Thoracic aorta (tissue), 2 donors: ENCODE results near the gene ARAP3. TPM values are rescaled to one million over a fixed set of nuclear protein-coding genes. Genes with fewer than 3 reads are reported as not detected.
A peak's percentile ranks its signal among the peaks of the same experiment; 100 is the strongest.

Experiments
- ATAC-seq: fragments of 150-250 bp; one replicate; pipeline ENCODE4 v1.8.0; 2017; ENCODE audit warnings: low read depth; ENCODE audit not compliant: insufficient number of reproducible peaks, low FRiP score
- DNase-seq: peaks from one replicate; pipeline ENCODE4 v3.0.0-alpha.2; 2020; ENCODE audit warnings: low spot score
- H3K27ac ChIP-seq, 2 donors: fragments of 200-600 bp; sonication (generic); 1 replicate in 1 of 2; 2 replicates in 1 of 2; pipeline ENCODE4 v1.5.1; 2016; ENCODE audit warnings: mild to moderate bottlenecking in 2 of 2, moderate library complexity in 2 of 2
- H3K27me3 ChIP-seq: fragments of 200-600 bp; sonication (generic); replicated peaks from 2 replicates; pipeline ENCODE4 v1.6.0; 2016; ENCODE audit warnings: mild to moderate bottlenecking; ENCODE audit not compliant: insufficient read depth
- H3K36me3 ChIP-seq: fragments of 200-600 bp; sonication (generic); one replicate; pipeline ENCODE4 v1.5.1; 2016
- H3K4me1 ChIP-seq, 2 donors: fragments of 200-600 bp; sonication (generic); 1 replicate in 1 of 2; 2 replicates in 1 of 2; pipeline versions ENCODE4 v1.5.1 to v1.6.0; 2016; ENCODE audit warnings: low read depth in 2 of 2, mild to moderate bottlenecking in 1 of 2; ENCODE audit not compliant: control insufficient read depth in 1 of 2
- H3K4me3 ChIP-seq: fragments of 200-600 bp; sonication (generic); 2 replicates; pipeline ENCODE4 v1.5.1; 2016; ENCODE audit warnings: mild to moderate bottlenecking
- H3K9me3 ChIP-seq: fragments of 200-600 bp; sonication (generic); 2 replicates; pipeline ENCODE4 v1.5.1; 2016
- CTCF ChIP-seq: fragments of 200-600 bp; sonication (generic); IDR thresholded peaks from one replicate; pipeline ENCODE4 v1.5.1; 2019; ENCODE audit warnings: antibody characterized with exemption
- total RNA-seq, 2 donors: library from RNA; depleted of rRNA; stranded (reverse); fragments of >200 nt; gene quantifications; one replicate each; pipeline versions ENCODE4 v1.1.0 to v1.2.3, GENCODE V29; 2016

ARAP3 gene
- total RNA-seq, 2 donors from 2014 or later, result 15.0 to 16.2 TPM

- TF ChIP-seq CTCF, result no peak
- H3K27ac ChIP-seq, result peak within 1 kb of the TSS; percentile 45 to 61
- H3K4me3 ChIP-seq, result peak within 1 kb of the TSS; percentile 78
- no peaks in the 10 kb centered on the region for H3K9me3 ChIP-seq
- H3K36me3 ChIP-seq, result no peaks in the 10 kb centered on the region
- H3K27me3 ChIP-seq, result no peaks in the 10 kb centered on the region
- peaks cover 9 to 31% of the 10 kb centered on the region in 2 donors for H3K4me1 ChIP-seq
- DNase-seq, result peak; percentile 66
- peak; percentile 86 for ATAC-seq
Observed at GRCh38 chr5:141636413-141637122, 45.5 kb downstream of the ARAP3 start, which contains the start of the genes HDAC3 and RELL2. TSS of gene HDAC3 (minus strand) at chr5:141636849. CDS start at chr5:141636790, 59 bp downstream. TSS of gene RELL2 (plus strand) at chr5:141636997. CDS start at chr5:141638226, 1,229 bp downstream.

GRCh38 chr5:141636106-141636412 is 46.0 kb downstream of the ARAP3 start:
- Histone ChIP-seq H3K9me3 (no peaks in the 10 kb centered on the region), H3K27ac (peak overlapping the region in 1 of 2 donors; percentile 45), H3K36me3 (no peaks in the 10 kb centered on the region), H3K4me3 (peak overlapping the region; percentile 78), H3K4me1 (peaks cover 9 to 31% of the 10 kb centered on the region in 2 donors), H3K27me3 (no peaks in the 10 kb centered on the region)
- ATAC-seq, result no peak
- no peak for TF ChIP-seq CTCF
- no peak for DNase-seq

GRCh38 chr5:141635646-141636045 is 46.4 kb downstream of the ARAP3 start:
- Histone ChIP-seq H3K27ac (no peak overlapping the region), H3K9me3 (no peaks in the 10 kb centered on the region), H3K4me1 (peaks cover 9 to 31% of the 10 kb centered on the region in 2 donors), H3K36me3 (no peaks in the 10 kb centered on the region), H3K27me3 (no peaks in the 10 kb centered on the region), H3K4me3 (peak overlapping the region; percentile 78)
- no peak for TF ChIP-seq CTCF
- no peak for ATAC-seq
- no peak for DNase-seq

- DNase-seq (no peak), ATAC-seq (no peak)
- no peak overlapping the region for H3K4me3 ChIP-seq
- TF ChIP-seq CTCF, result no peak
- H3K36me3 ChIP-seq, result peaks cover 3% of the 10 kb centered on the region
- no peak overlapping the region for H3K27ac ChIP-seq
- H3K27me3 ChIP-seq, result no peaks in the 10 kb centered on the region
- H3K4me1 ChIP-seq, result peaks cover 9 to 31% of the 10 kb centered on the region in 2 donors
- H3K9me3 ChIP-seq, result no peaks in the 10 kb centered on the region
Observed at GRCh38 chr5:141634720-141635119, 47.3 kb downstream of the ARAP3 start.

GRCh38 chr5:141633871-141634561 is 48.0 kb downstream of the ARAP3 start:
- no peak for DNase-seq
- no peak for TF ChIP-seq CTCF
- H3K4me1 ChIP-seq, result peaks cover 9 to 31% of the 10 kb centered on the region in 2 donors

More at GRCh38 chr5:141633871-141634561, 48.0 kb downstream of the ARAP3 start:
- Histone ChIP-seq H3K27me3 (no peaks in the 10 kb centered on the region), H3K4me3 (no peak overlapping the region), H3K9me3 (no peaks in the 10 kb centered on the region), H3K27ac (no peak overlapping the region), H3K36me3 (peaks cover 9% of the 10 kb centered on the region)
- no peak for ATAC-seq
